K562 (cell line): ENCODE results near the gene FGF21. TPM values are rescaled to one million over a fixed set of nuclear protein-coding genes. Genes with fewer than 3 reads are reported as not detected.

Source experiments
- ATAC-seq: fragments of 200-7000 bp; cut with Tn5 transposase; 3 replicates; pipeline ENCODE4 v1.9.1; 2020; ENCODE audit warnings: moderate library complexity
- BruUV-seq: library from RNA; stranded (reverse); fragments of 400-500 nt; replicated peaks from 2 replicates; lab custom pipeline; 2021; lab: Mats Ljungman, UMichigan
- CTCF ChIA-PET: fragments of 300-600 bp; formaldehyde crosslinking; extraction: SDS; loops from one replicate; lab custom pipeline; 2021; ENCODE audit warnings: low intra/inter-chr PET ratio; lab: Yijun Ruan, JAX
- POLR2A ChIA-PET: fragments of 300-600, 350-650 bp; sonication (Branson Sonifier 250); formaldehyde crosslinking; extraction: SDS; loops from one replicate; lab custom pipeline; 2021; ENCODE audit warnings: antibody characterized with exemption, inconsistent platforms; lab: Yijun Ruan, JAX
- DNase-seq, 4 experiments: peaks; one replicate each; pipeline versions ENCODE4 v3.0.0 to v3.0.0-alpha.2; 2011 to 2018; ENCODE audit warnings: low spot score in 3 of 4, mixed read lengths in 3 of 4; ENCODE audit errors: extremely low read depth in 1 of 4
- FAIRE-seq: peaks from 2 replicates; lab custom pipeline; 2011; peaks lifted over from hg19 to GRCh38; lab: Jason Lieb, UNC
- H2AFZ ChIP-seq: 2 replicates; pipeline ENCODE4 v1.6.0; 2011; ENCODE audit warnings: low read depth, low read length, control low read depth, inconsistent platforms
- H3K27ac ChIP-seq: fragments of 200-600 bp; 3 replicates; pipeline ENCODE4 v1.8.0; 2011; ENCODE audit warnings: low read depth, mild to moderate bottlenecking, control low read depth, inconsistent platforms, low read length, moderate library complexity, mixed read lengths; ENCODE audit errors: extremely low read depth
- H3K27me3 ChIP-seq, 2 experiments: fragments of 300-600 bp in 1 of 2; 2 replicates in 1 of 2; 3 replicates in 1 of 2; pipeline versions ENCODE4 v1.6.0 to v1.8.0; 2011; ENCODE audit warnings: inconsistent platforms in 2 of 2, low read length in 2 of 2, mild to moderate bottlenecking in 1 of 2, mixed read lengths in 1 of 2, moderate library complexity in 1 of 2; ENCODE audit not compliant: control insufficient read depth in 2 of 2, insufficient read depth in 2 of 2
- H3K36me3 ChIP-seq: fragments of 300-600 bp; 3 replicates; pipeline ENCODE4 v1.8.0; 2011; ENCODE audit warnings: mild to moderate bottlenecking, low read length, inconsistent platforms; ENCODE audit not compliant: control insufficient read depth, insufficient read depth
- H3K4me1 ChIP-seq, 2 experiments: fragments of 200-600 bp in 1 of 2; replicated peaks in 1 of 2; 2 replicates in 1 of 2; 3 replicates in 1 of 2; pipeline versions ENCODE4 v1.5.1 to v1.8.0; 2011; ENCODE audit warnings: inconsistent platforms in 2 of 2, low read length in 2 of 2, mild to moderate bottlenecking in 1 of 2, mixed read lengths in 1 of 2, moderate library complexity in 1 of 2; ENCODE audit not compliant: control insufficient read depth in 2 of 2, insufficient read depth in 2 of 2
- H3K4me2 ChIP-seq: 2 replicates; pipeline ENCODE4 v1.6.1; 2011; ENCODE audit warnings: low read length, control low read depth, inconsistent platforms, mixed read lengths; ENCODE audit not compliant: insufficient read depth
- H3K4me3 ChIP-seq: fragments of 200-600 bp; sonication (generic), shearing (Covaris generic); 2 replicates; pipeline ENCODE4 v1.5.1; 2016; ENCODE audit warnings: control low read depth, inconsistent platforms
- H3K79me2 ChIP-seq: fragments of 200-600 bp; 3 replicates; pipeline ENCODE4 v1.8.0; 2011; ENCODE audit warnings: low read length, inconsistent platforms; ENCODE audit not compliant: control insufficient read depth, insufficient read depth
- H3K9ac ChIP-seq, 2 experiments: 2 replicates each; pipeline versions ENCODE4 v1.6.0 to v1.6.1; 2011; ENCODE audit warnings: low read depth in 2 of 2, low read length in 2 of 2, control low read depth in 1 of 2, inconsistent platforms in 1 of 2, mild to moderate bottlenecking in 1 of 2, mixed read lengths in 1 of 2; ENCODE audit not compliant: insufficient read depth in 1 of 2
- H3K9me1 ChIP-seq: one replicate; pipeline ENCODE4 v1.6.0; 2011; ENCODE audit warnings: inconsistent platforms, mild to moderate bottlenecking, low read length, moderate library complexity; ENCODE audit not compliant: control insufficient read depth, insufficient read depth
- H3K9me3 ChIP-seq: replicated peaks from 2 replicates; pipeline ENCODE4 v1.5.1; 2011; ENCODE audit warnings: low read depth, low read length, inconsistent platforms; ENCODE audit not compliant: control insufficient read depth, insufficient read depth
- H4K20me1 ChIP-seq: replicated peaks from 2 replicates; pipeline ENCODE4 v1.6.1; 2011; ENCODE audit warnings: low read length, inconsistent platforms, mixed read lengths; ENCODE audit not compliant: control insufficient read depth, insufficient read depth
- DMBX1 ChIP-seq: fragments of 250-450 bp; sonication (Bioruptor Pico); IDR thresholded peaks from 2 replicates; pipeline ENCODE4 v1.8.0; 2022; ENCODE audit warnings: inconsistent platforms, mild to moderate bottlenecking, moderate library complexity, borderline replicate concordance
- GABPA ChIP-seq: fragments of 200-800 bp; sonication (Bioruptor generic); conservative IDR thresholded peaks from 2 replicates; pipeline ENCODE4 v1.6.1; 2016; ENCODE audit warnings: low read depth, missing genetic modification characterization, missing compliant biosample characterization
- GTF2B ChIP-seq: IDR thresholded peaks from 2 replicates; pipeline ENCODE4 v1.6.1; 2011; ENCODE audit not compliant: insufficient read length; ENCODE audit errors: extremely low read depth
- IRF2 ChIP-seq: sonication (generic); formaldehyde crosslinking; IDR thresholded peaks from 2 replicates; pipeline ENCODE4 v1.8.1; 2022; ENCODE audit warnings: mild to moderate bottlenecking, missing genetic modification reagents
- JUND ChIP-seq, 2 experiments: IDR thresholded peaks; 2 replicates in 1 of 2; 3 replicates in 1 of 2; pipeline ENCODE4 v1.6.1; 2011; ENCODE audit warnings: borderline replicate concordance in 2 of 2, low read depth in 2 of 2, low read length in 2 of 2, improper control_type of control experiment in 1 of 2, missing biosample characterization in 1 of 2, missing genetic modification characterization in 1 of 2, missing genetic modification reagents in 1 of 2
- NR2C1 ChIP-seq, 2 experiments: fragments of 450-650 bp; IDR thresholded peaks; 2 replicates each; pipeline ENCODE4 v1.6.1; 2017; ENCODE audit warnings: mild to moderate bottlenecking in 2 of 2, antibody characterized with exemption in 1 of 2, inconsistent platforms in 1 of 2, missing compliant biosample characterization in 1 of 2, missing genetic modification characterization in 1 of 2
- TRIM24 ChIP-seq, 2 experiments: fragments of 450-650 bp; IDR thresholded peaks; 2 replicates each; pipeline ENCODE4 v1.6.1; 2016
- ZFP30 ChIP-seq: fragments of 250-450 bp; sonication (Bioruptor Pico); IDR thresholded peaks from 2 replicates; pipeline ENCODE4 v1.8.0; 2022; ENCODE audit warnings: moderate library complexity, mild to moderate bottlenecking, inconsistent platforms, borderline replicate concordance
- ZFPM2 ChIP-seq: fragments of 250-450 bp; sonication (Bioruptor Pico); IDR thresholded peaks from 2 replicates; pipeline ENCODE4 v1.5.1; 2022; ENCODE audit warnings: mild to moderate bottlenecking
- ZKSCAN8 ChIP-seq: fragments of 200-800 bp; sonication (Bioruptor generic); IDR thresholded peaks from 2 replicates; pipeline ENCODE4 v1.6.1; 2016; ENCODE audit warnings: missing genetic modification characterization, missing compliant biosample characterization
- ZMIZ1 ChIP-seq, 2 experiments: fragments of 150-350 bp in 1 of 2; IDR thresholded peaks; 2 replicates each; pipeline ENCODE4 v1.6.1; 2012 to 2016; ENCODE audit warnings: low read depth in 2 of 2, low read length in 2 of 2, mild to moderate bottlenecking in 1 of 2, moderate library complexity in 1 of 2
- ZNF124 ChIP-seq: sonication (generic); formaldehyde crosslinking; IDR thresholded peaks from 2 replicates; pipeline ENCODE4 v1.8.1; 2022; ENCODE audit warnings: missing genetic modification reagents
- ZNF224 ChIP-seq: sonication (generic); formaldehyde crosslinking; IDR thresholded peaks from 2 replicates; pipeline ENCODE4 v1.8.0; 2022; ENCODE audit warnings: mild to moderate bottlenecking, missing genetic modification reagents
- ZNF277 ChIP-seq: fragments of 250-450 bp; sonication (Bioruptor Pico); IDR thresholded peaks from 2 replicates; pipeline ENCODE4 v1.8.0; 2022; ENCODE audit warnings: inconsistent platforms, mild to moderate bottlenecking, moderate library complexity, borderline replicate concordance
- WGBS: fragments of 100-300 bp; shearing (Covaris generic); methylation state at CpG from one replicate; pipeline ENCODE4 v1.1.6; 2016; ENCODE audit warnings: low coverage, mixed read lengths; ENCODE audit not compliant: insufficient coverage; ENCODE audit errors: missing lambda C conversion rate; 5-methylcytosine and 5-hydroxymethylcytosine counted together
- in situ Hi-C: fragments of 300-500 bp; cut with MboI; formaldehyde crosslinking; loops from 4 replicates; pipeline ENCODE4 v1.15.0; 2018; ENCODE audit warnings: inconsistent platforms, mixed read lengths
- intact Hi-C: fragments of 100-400 bp; cut with micrococcal nuclease; formaldehyde crosslinking; loops from 2 replicates; pipeline ENCODE4 v1.14.2; 2022
- polyA plus RNA-seq, 8 experiments: library from polyadenylated mRNA; depleted of rRNA in 4 of 8; stranded (reverse) in 5 of 8; unstranded in 3 of 8; fragments of >200 nt; fragmentation: Nextera tagmentation in 2 of 8; fragmentation: Illumina TruSeq in 1 of 8; extraction: Ambion mirVana in 2 of 8; extraction: Trizol in 1 of 8; gene quantifications; 2 replicates each; pipeline versions ENCODE4 v1.2.1 to v1.2.3, GENCODE V29; 2011 to 2014; ENCODE audit warnings: inconsistent platforms in 1 of 8, missing spikeins in 1 of 8
- total RNA-seq, 7 experiments: library from RNA; depleted of rRNA in 6 of 7; stranded (reverse); fragments of >200 nt in 6 of 7; fragmentation: Illumina TruSeq in 2 of 7; extraction: Trizol in 2 of 7; gene quantifications; 2 replicates each; pipeline versions ENCODE4 v1.2.1 to v1.2.3, GENCODE V29; 2011 to 2021; ENCODE audit warnings: low replicate concordance in 1 of 7

Gene FGF21
- total and polyA plus RNA-seq, 9 of the 15 experiments (the other 6 are each of a cell fraction or from before 2014, with no cell fraction given), result 0.04 to 0.77 (median 0.09) TPM; not detected in 6

- no peak overlapping the region for H3K9ac ChIP-seq
- no peaks in the 10 kb centered on the region for H3K9me1 ChIP-seq
- no peak overlapping the region; the same call in 1 of the 2 replicates for H3K4me2 ChIP-seq
- ATAC-seq, result no peak
- no peaks in the 10 kb centered on the region for H3K79me2 ChIP-seq
- intact Hi-C loops (no loop called here), in situ Hi-C loops (no loop called here)
- ChIA-PET POLR2A (interaction anchor here (0.6 to 1.1 kb wide), 3 partner anchors 11 to 832 kb away, joined by 3 to 4 read pairs (median 3); no protein-coding TSS in a partner anchor), CTCF (no interaction called here)
- peak; percentile 46 for FAIRE-seq
- H3K4me3 ChIP-seq, result no peak overlapping the region
- no peak for DNase-seq
- H3K4me1 ChIP-seq, result peaks cover 9 to 15% of the 10 kb centered on the region in 2 experiments; a peak in 4 of 5 replicates
- H3K27me3 ChIP-seq, result no peaks in the 10 kb centered on the region
- peaks cover 4% of the 10 kb centered on the region; the same call in 2 of the 3 replicates for H3K36me3 ChIP-seq
- H4K20me1 ChIP-seq, result no peaks in the 10 kb centered on the region
- 91% methylated on average over 2 of the region's 2 CpGs for WGBS
- no peaks in the 10 kb centered on the region for H3K9me3 ChIP-seq
- BruUV-seq, result no TSS peak
- peak overlapping the region; percentile 5; the same call in 1 of the 3 replicates for H3K27ac ChIP-seq
- H2AFZ ChIP-seq, result 0 out of 2 replicates have a peak overlapping the region, but pooled peaks have one; percentile 25
- no peak for TF ChIP-seq JUND (IDR thresholded peaks at IDR 0.05; ENCODE audit: borderline replicate concordance, low read depth, low read length)
- peak; percentile 28; the same call in 1 of the 3 replicates for TF ChIP-seq JUND (tag; IDR thresholded peaks at IDR 0.05; ENCODE audit: borderline replicate concordance, low read depth, low read length)
- TF ChIP-seq ZFPM2 (CRISPR knock-in tag), result no peak
- no peak for TF ChIP-seq DMBX1 (CRISPR knock-in tag)
- TF ChIP-seq ZKSCAN8 (CRISPR knock-in tag), result no peak
- TF ChIP-seq ZNF224 (CRISPR knock-in tag), result no peak
- 0 out of 4 replicates have a peak, but pooled peaks of 1 of the 2 experiments have one; percentile 16 for TF ChIP-seq TRIM24 (IDR thresholded peaks at IDR 0.05)
- no peak for TF ChIP-seq ZNF124
- no peak for TF ChIP-seq GTF2B
- peak; percentile 78 for TF ChIP-seq GABPA (tag)
- no peak for TF ChIP-seq IRF2 (CRISPR knock-in tag)
- TF ChIP-seq NR2C1 (IDR thresholded peaks at IDR 0.05), result 0 out of 2 replicates have a peak, but pooled peaks have one; percentile 11
- TF ChIP-seq NR2C1 (tag; IDR thresholded peaks at IDR 0.05), result no peak
- TF ChIP-seq ZNF277 (CRISPR knock-in tag), result no peak
- TF ChIP-seq ZMIZ1 (IDR thresholded peaks at IDR 0.05; ENCODE audit: low read depth in 2 of 2, low read length in 2 of 2), result no peak
- TF ChIP-seq ZFP30, result no peak
Observed at GRCh38 chr19:48726556-48726955, 28.8 kb upstream of the FGF21 start.
